RWPE2 (cell line): ENCODE data around the gene BHLHE40.

ENCODE experiments used
- ATAC-seq: fragments of 200-7000 bp; cut with Tn5 transposase; 3 replicates; pipeline ENCODE4 v1.9.1; 2021; ENCODE audit warnings: low read depth
- DNase-seq: peaks from one replicate; pipeline ENCODE4 v3.0.0-alpha.2; 2020; ENCODE audit warnings: low spot score
- H3K27ac ChIP-seq: fragments of 450-650 bp; 2 replicates; pipeline ENCODE4 v1.5.1; 2017; ENCODE audit warnings: mild to moderate bottlenecking; ENCODE audit not compliant: poor library complexity, severe bottlenecking
- H3K27me3 ChIP-seq: fragments of 250-450 bp; sonication (Bioruptor Pico); 2 replicates; pipeline ENCODE4 v1.5.1; 2021; ENCODE audit warnings: mild to moderate bottlenecking, moderate library complexity; ENCODE audit not compliant: insufficient read depth, poor library complexity, severe bottlenecking
- H3K36me3 ChIP-seq: fragments of 250-450 bp; sonication (Bioruptor Pico); 2 replicates; pipeline ENCODE4 v1.5.1; 2020; ENCODE audit warnings: low read depth, mild to moderate bottlenecking, moderate library complexity
- H3K4me1 ChIP-seq: fragments of 250-450 bp; sonication (Bioruptor Pico); 2 replicates; pipeline ENCODE4 v1.5.1; 2021; ENCODE audit warnings: mild to moderate bottlenecking, moderate library complexity; ENCODE audit not compliant: insufficient read depth, poor library complexity, severe bottlenecking
- H3K4me3 ChIP-seq: fragments of 250-450 bp; sonication (Bioruptor Pico); 2 replicates; pipeline ENCODE4 v1.5.1; 2021; ENCODE audit warnings: mild to moderate bottlenecking, moderate library complexity; ENCODE audit not compliant: severe bottlenecking
- H3K9me3 ChIP-seq: fragments of 250-450 bp; sonication (Bioruptor Pico); 2 replicates; pipeline ENCODE4 v1.5.1; 2021; ENCODE audit warnings: mild to moderate bottlenecking, moderate library complexity; ENCODE audit not compliant: severe bottlenecking
- CTCF ChIP-seq: fragments of 450-650 bp; IDR thresholded peaks from one replicate; pipeline ENCODE4 v1.5.1; 2017; ENCODE audit warnings: mild to moderate bottlenecking, moderate library complexity; ENCODE audit not compliant: poor library complexity, severe bottlenecking

Gene BHLHE40

GRCh38 chr3:4986782-4987537 lies 7.7 kb downstream of the BHLHE40 start:
- H3K27ac ChIP-seq, result peak overlapping the region; percentile 98
- peaks cover 34% of the 10 kb centered on the region for H3K36me3 ChIP-seq
- no peak overlapping the region for H3K4me3 ChIP-seq
- no peaks in the 10 kb centered on the region for H3K9me3 ChIP-seq
- DNase-seq (peak; percentile 98), ATAC-seq (peak; percentile 63)
- TF ChIP-seq CTCF, result no peak
- no peaks in the 10 kb centered on the region for H3K27me3 ChIP-seq
- peaks cover 37% of the 10 kb centered on the region for H3K4me1 ChIP-seq

DNA sequence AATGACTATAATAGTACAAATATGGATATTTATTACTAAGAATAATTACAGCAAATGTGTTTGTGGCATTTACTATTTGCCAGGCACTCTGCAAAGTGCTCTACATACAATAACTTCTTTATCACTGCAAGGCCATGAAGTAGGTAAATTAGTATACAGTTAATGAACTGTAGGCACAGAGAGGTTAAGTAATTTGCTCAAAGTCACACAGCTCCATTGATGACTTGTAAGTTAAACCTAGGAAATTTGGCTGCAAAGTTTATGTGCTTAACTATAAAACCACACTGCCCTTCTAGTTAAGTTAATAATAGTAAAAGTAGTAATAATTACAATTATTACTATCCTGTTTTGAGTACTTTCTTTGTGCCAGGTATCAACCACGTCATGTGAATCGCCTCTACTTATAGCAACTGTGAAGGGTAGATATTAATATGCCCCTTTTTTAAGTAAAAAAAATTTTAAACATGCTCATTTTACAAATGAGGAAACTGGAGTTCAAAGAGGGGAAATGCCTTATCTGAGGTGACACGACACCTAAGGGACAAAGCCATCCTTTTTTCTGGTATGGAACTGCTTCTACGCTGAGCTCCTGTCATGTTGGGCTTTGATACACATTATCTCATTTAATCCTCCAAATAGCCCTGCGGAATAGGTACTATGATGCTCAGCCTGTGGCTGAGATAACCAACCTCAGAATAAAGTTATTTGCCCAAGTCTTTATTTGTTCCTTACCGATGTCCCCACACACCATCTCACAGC lies 8.5 kb downstream of the BHLHE40 start:
- DNase-seq (no peak), ATAC-seq (no peak)
- Histone ChIP-seq H3K9me3 (no peaks in the 10 kb centered on the region), H3K36me3 (peaks cover 26% of the 10 kb centered on the region), H3K27me3 (no peaks in the 10 kb centered on the region), H3K27ac (peak overlapping the region; percentile 98), H3K4me1 (peaks cover 37% of the 10 kb centered on the region), H3K4me3 (no peak overlapping the region)
- TF ChIP-seq CTCF, result no peak

DNA sequence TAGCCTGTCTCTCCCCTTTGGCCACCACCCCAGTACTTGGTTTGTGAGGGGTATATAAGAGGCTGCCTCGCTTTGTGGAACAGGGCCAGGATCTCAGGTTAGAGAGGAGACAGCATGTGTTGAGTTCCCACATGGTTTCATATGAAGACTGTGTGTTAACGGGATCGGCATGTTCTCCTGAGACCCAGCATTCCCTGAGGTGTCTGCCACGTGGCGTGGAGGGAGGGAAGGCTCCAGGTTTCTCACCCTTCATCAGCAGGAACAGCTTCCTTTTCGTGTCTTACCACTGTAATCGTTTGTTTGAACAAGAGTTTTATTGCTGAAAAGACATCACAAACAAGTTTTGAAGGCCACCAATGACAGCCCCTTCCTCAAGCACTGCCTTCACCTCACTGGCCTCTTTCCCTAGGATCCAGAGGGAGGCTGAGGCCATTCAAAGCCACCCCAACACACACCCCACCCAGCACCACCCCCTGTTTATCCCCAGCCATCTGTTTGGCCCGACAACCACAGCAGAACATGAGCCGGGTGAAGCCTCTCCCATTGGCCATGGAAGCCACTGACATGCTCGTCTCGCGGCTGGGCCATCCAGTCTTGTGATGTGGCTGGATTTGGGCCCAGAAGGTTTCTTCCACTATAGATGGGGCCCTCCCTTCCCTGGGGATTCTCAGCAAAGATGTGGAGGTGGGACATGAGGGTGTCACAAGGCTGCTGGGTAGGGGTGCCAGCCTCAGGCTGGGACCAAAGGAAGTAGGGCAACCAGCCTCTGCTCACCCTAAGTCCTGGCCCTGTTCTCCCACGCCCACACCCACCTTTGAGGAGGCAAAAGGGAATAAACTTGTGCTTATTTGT lies 10.0 kb downstream of the BHLHE40 start:
- peaks cover 11% of the 10 kb centered on the region for H3K36me3 ChIP-seq
- TF ChIP-seq CTCF, result no peak
- DNase-seq (no peak), ATAC-seq (no peak)
- no peaks in the 10 kb centered on the region for H3K9me3 ChIP-seq
- no peak overlapping the region for H3K4me3 ChIP-seq
- H3K27ac ChIP-seq, result no peak overlapping the region
- H3K27me3 ChIP-seq, result no peaks in the 10 kb centered on the region
- peaks cover 44% of the 10 kb centered on the region for H3K4me1 ChIP-seq

DNA sequence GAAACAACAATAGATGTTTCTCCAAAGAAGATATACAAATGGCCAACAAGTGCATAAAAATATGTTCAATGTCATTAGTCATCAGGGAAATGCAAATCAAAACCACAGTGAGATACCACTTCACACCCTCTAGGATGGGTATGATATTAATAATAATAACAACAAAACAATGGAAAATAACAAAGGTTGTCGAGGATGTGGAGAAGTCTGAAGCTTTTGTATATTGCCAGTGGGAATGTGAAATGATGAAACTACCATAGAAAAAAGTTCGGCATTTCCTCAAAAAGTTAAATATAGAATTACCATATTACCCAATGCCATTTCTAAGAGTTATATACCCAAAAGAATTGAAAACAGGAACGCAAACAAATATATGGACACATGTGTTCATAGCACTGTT lies 10.8 kb downstream of the BHLHE40 start:
- ATAC-seq (no peak), DNase-seq (no peak)
- H3K27ac ChIP-seq, result no peak overlapping the region
- H3K4me1 ChIP-seq, result peaks cover 44% of the 10 kb centered on the region
- peaks cover 3% of the 10 kb centered on the region for H3K36me3 ChIP-seq
- no peaks in the 10 kb centered on the region for H3K27me3 ChIP-seq
- TF ChIP-seq CTCF, result no peak
- no peak overlapping the region for H3K4me3 ChIP-seq
- no peaks in the 10 kb centered on the region for H3K9me3 ChIP-seq
